GM10847 (cell line): ENCODE results near the gene NTNG1.

Experiments used
- POLR2A ChIP-seq: IDR thresholded peaks from 2 replicates; pipeline ENCODE4 v1.6.1; 2011; ENCODE audit not compliant: insufficient read length; ENCODE audit errors: extremely low read depth

NTNG1 gene

GRCh38 chr1:107230121-107230520 lies 89.3 kb downstream of the NTNG1 start:
- TF ChIP-seq POLR2A = no peak

DNA sequence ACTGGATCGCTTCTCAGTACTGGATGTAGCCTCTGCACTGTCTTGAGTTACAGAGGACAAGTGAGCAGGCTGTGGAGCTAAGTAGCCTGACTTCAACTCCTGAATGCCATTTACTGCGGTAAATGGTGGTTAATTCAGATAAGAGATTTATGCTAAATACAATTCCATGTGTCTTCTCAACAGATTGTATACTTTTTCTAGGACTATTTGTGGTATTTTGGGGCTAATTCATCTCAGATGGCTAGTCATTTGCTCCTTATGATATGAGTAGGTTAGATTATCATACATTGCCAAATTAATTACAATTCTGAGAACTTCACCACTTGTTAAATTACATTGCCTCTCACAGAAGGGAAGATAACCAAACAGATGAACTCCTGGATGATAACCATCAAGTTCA lies 90.5 kb downstream of the NTNG1 start:
- TF ChIP-seq POLR2A = no peak

- TF ChIP-seq POLR2A = no peak
Measured at GRCh38 chr1:107232426-107232825, 91.6 kb downstream of the NTNG1 start.

GRCh38 chr1:107243461-107243860 lies 102.6 kb downstream of the NTNG1 start:
- TF ChIP-seq POLR2A = no peak

DNA sequence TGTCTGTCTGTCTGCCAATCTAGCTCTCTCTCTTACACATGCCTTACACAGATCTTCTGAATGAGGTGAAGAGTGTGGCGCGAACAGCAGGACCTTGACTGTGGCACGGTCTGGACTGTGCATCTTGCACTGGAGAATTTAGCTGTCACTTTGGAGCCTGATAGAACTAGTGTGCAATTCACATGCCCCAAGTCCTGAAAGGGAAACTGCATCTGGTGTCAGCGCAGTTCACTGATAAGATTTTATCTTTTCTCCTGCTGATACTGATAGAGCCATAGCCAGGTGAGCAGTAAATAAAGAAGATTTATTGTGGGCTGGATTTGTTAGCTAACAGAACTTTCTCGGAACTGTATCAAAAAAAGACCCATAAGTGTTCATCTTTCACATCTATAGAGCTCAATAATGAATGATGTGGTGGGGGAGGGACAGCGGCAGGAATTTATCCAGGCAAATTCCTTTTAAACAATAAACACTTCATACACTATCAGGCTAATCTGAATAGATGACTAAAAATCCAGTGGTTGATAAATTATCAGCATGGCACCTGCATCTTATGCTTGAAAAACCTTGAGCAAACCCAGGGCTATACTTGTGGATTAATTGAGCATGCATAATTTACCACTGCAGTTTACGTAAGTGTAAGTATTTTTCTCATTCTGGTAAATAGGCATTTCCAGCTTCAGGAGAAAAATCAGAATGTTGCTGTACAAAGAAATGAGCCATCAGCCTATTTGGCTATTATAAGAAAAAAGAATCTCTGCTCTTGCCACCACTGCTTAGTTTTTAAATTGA lies 104.1 kb downstream of the NTNG1 start:
- no peak for TF ChIP-seq POLR2A

DNA sequence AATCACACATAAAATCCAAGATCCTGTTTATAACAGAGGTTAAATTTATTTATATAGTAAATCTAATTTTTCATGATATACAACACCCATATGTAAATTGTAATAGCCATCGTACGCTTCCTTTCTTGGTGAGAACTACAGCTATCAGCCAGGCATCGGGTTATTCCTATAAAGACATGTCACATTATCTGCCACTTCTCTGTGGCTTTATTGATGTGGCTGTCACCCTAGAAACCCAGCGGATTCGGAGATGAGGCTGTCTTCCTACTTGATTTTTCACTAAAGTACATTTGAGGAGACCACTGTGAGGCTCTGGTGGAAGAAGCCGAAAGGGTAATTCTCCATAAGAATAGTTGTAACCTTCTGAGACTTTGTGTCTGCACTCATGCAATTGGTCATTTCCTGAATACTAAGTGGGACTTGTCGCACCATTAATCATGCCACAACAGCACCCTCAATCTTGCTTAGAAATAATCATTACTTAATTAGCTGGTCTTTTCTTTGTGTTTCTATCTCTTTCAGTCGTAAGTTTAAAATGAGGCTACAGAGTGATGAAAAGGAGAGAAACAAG lies 106.0 kb downstream of the NTNG1 start:
- TF ChIP-seq POLR2A = no peak

DNA sequence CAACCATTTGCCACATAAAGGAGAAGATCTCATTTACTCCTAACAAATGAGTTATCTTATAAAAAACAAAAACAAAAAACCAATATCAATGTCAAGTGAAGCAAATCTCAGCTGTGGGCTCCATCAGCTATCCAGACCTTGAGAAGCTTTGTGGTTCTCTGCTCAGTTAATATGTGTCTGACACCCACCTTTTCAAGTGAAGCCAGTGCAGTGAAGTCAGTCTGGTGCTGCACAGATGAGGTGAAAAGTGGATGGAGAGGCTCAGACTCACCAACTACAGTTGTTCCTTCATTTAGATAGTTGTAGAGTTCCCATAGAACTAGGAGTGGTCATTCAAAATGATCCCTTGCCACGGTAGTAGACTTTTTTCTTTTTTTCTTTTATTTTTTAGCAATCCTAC lies 106.8 kb downstream of the NTNG1 start:
- TF ChIP-seq POLR2A = no peak

DNA sequence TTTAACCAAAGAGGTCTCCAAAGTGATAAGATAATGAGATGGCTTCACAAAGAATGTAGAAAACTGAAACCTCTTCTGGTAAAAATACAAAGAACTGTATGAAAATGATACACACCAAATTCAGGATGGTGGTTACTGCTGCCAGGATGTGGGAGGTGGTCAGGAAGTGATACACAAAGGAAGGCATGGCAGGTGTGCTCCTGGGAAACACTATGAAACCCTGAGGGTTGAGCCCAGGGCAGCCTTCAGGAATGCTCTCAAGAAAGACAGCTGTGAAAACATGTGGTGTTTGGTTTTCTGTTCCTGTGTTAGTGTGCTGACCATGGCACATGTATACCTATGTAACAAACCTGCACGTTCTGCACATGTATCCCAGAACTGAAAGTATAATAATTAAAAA lies 109.3 kb downstream of the NTNG1 start:
- TF ChIP-seq POLR2A = no peak

DNA sequence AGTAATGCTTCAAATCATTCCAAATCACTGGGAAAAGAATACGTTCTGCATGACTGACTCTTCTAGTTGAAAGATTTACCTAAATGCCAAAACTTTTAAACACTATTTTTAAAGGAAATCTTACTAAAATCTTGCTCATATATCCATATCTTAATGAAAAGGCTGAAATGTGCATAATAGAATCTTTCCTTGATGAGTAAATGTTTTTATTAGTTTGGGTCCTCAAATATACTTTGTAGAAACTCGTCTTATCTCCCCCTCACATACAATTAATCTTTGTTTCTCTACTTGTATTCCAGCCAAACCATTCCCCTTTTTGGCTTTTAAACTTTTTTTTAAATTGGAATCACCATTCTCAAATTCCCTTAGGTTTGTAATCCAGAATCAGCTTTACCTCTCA lies 110.2 kb downstream of the NTNG1 start:
- no peak for TF ChIP-seq POLR2A

- TF ChIP-seq POLR2A = no peak
Measured at GRCh38 chr1:107251839-107252238, 111.0 kb downstream of the NTNG1 start.

DNA sequence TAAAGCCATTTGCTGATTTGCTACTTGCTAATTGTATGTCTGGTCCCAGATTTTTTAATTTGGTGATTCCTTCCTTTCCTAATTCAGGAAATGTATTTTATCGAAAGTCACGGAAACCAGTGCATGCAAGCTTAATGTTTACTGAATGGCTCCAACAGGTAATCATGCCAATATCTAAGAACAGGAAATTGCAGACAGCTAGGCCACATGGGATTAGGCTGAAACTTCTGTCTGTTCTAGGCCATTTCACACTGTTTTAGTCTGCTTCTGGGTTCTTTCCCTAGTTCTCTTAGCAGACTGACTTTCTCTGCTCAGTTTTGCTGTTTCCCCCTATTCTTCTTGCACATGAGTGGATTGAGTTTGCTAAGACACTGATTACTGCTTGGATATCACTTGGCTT lies 111.4 kb downstream of the NTNG1 start:
- no peak for TF ChIP-seq POLR2A

- no peak for TF ChIP-seq POLR2A
Measured at GRCh38 chr1:107254306-107254705, 113.5 kb downstream of the NTNG1 start.

DNA sequence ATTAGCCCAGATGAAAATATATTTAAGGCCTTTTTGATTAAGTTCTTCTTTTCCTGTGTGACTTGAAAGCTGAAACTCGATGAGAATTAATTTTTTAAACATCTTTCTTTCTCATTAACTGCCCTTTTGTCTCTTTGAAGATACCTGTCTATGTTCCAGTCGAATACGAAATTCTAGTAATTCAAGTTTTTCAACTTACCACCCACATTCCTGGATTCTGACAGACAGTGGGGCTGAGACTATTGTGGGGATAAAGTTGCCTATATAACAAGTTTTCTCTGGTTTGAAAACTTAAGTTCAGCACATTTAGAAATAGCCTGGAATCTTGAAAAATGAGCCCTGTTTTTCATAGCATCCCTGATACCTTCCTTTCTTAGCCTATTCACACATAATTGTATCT lies 114.6 kb downstream of the NTNG1 start:
- TF ChIP-seq POLR2A = no peak

- TF ChIP-seq POLR2A = no peak
Measured at GRCh38 chr1:107262467-107263286, 121.8 kb downstream of the NTNG1 start.

DNA sequence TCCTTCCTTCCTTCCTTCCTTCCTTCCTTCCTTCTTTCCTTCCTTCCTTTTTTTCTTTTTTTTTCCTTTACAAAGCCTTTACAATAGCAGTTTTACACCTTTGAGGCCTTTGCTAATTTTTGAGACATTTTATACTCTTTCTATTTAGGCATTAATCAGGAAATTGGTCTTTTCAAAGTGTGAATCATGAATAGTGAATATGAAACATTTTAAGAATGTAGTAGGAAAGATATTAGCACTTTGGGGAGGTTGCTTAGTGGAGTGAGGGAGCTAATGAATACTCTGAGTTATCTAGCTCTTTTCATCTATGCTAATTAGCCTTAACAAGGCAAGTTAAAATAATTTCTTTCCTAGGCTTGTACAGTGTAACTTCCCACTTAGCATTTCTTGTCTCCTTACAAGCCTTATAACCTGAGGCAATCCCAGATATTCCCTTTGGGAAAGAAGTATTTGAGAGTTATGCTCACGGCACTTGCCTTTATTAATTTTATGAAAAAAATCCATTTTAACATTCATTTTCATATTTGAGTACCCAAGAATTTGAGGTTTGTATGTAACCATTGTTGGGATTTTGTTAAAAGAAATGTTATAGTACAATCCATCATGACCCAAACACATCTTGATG lies 122.6 kb downstream of the NTNG1 start:
- no peak for TF ChIP-seq POLR2A

- no peak for TF ChIP-seq POLR2A
Measured at GRCh38 chr1:107264007-107264406, 123.2 kb downstream of the NTNG1 start.

DNA sequence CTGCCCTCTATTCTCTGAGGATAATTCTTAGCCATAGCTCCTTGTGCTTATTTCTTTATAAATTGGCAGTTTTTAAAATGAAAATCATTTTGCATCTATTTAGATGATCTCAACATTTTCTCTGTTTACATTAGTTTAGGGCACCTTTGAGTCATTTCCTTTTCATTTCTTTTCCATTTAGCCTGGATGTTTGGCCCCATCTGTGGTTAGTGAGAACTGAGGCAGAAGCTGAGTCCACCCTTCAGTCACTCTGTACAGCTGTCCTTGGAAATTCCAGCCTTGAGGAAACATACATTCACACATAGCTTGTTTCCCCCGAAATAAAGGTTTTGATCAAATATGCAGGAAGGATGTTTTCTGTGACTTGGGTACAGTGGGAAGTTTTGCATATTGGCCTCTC lies 123.7 kb downstream of the NTNG1 start:
- no peak for TF ChIP-seq POLR2A
